Measurements from ENCODE around the gene CALD1. TPM values are rescaled to one million over a fixed set of nuclear protein-coding genes. Genes with fewer than 3 reads are reported as not detected.
A peak's percentile ranks its signal among the peaks of the same experiment; 100 is the strongest.

Gene CALD1
- total RNA-seq, 2 donors from 2014 or later = 57.0 to 72.6 TPM

GRCh38 chr7:134993877-134994456 is 214.5 kb downstream of the CALD1 start:
- Histone ChIP-seq H3K36me3 (replicated peaks in 1 of 2; ENCODE audit: insufficient read depth in 1 of 2, low read depth in 2 of 2) (no peaks in the 10 kb centered on the region), H3K4me1 (peaks cover 64% of the 10 kb centered on the region), H3K9me3 (no peaks in the 10 kb centered on the region), H3K27me3 (no peaks in the 10 kb centered on the region), H3K27ac (peak overlapping the region in 2 of 4 donors; percentile 45 to 69), H3K4me3 (no peak overlapping the region)
- intact Hi-C loops (cut with DNase I) = loop anchor here (10.0 kb wide), 1 partner anchor 171 kb away; no protein-coding TSS in a partner anchor
- DNase-seq (no peak), ATAC-seq (no peak)
- WGBS, 2 donors = 94 to 100% methylated on average over 2 of the region's 2 CpGs
- TF ChIP-seq POLR2A (IDR thresholded peaks at IDR 0.05) (no peak), CTCF (IDR thresholded peaks at IDR 0.05) (no peak)

- H3K27ac ChIP-seq = peak overlapping the region in 3 of 4 donors; percentile 33 to 59 (median 59)
- H3K4me1 ChIP-seq = peaks cover 51% of the 10 kb centered on the region
- no peak for DNase-seq
- TF ChIP-seq POLR2A (IDR thresholded peaks at IDR 0.05) (no peak), CTCF (IDR thresholded peaks at IDR 0.05) (no peak)
- no peak for ATAC-seq
- H3K27me3 ChIP-seq = no peaks in the 10 kb centered on the region
- H3K36me3 ChIP-seq (replicated peaks in 1 of 2; ENCODE audit: insufficient read depth in 1 of 2, low read depth in 2 of 2) = no peaks in the 10 kb centered on the region
- intact Hi-C loops (cut with DNase I) = loop anchor here (10.0 kb wide), 1 partner anchor 169 kb away; no protein-coding TSS in a partner anchor
- 65 to 78% methylated on average over 6 of the region's 6 CpGs for WGBS, 2 donors
- H3K4me3 ChIP-seq = no peak overlapping the region
- H3K9me3 ChIP-seq = no peaks in the 10 kb centered on the region
Observed at GRCh38 chr7:134995239-134996096, 216.0 kb downstream of the CALD1 start.

GRCh38 chr7:134996097-134996550 is 216.7 kb downstream of the CALD1 start:
- H3K9me3 ChIP-seq = no peaks in the 10 kb centered on the region
- no peaks in the 10 kb centered on the region for H3K36me3 ChIP-seq (replicated peaks in 1 of 2; ENCODE audit: insufficient read depth in 1 of 2, low read depth in 2 of 2)
- 43 to 52% methylated on average over 2 of the region's 2 CpGs for WGBS, 2 donors
- H3K4me3 ChIP-seq = no peak overlapping the region
- DNase-seq = no peak
- intact Hi-C loops (cut with DNase I) = loop anchor here (10.0 kb wide), 1 partner anchor 169 kb away; no protein-coding TSS in a partner anchor
- peaks cover 45% of the 10 kb centered on the region for H3K4me1 ChIP-seq
- H3K27me3 ChIP-seq = no peaks in the 10 kb centered on the region
- TF ChIP-seq POLR2A (IDR thresholded peaks at IDR 0.05) = no peak
- TF ChIP-seq CTCF (IDR thresholded peaks at IDR 0.05) = no peak
- no peak for ATAC-seq
- H3K27ac ChIP-seq = peak overlapping the region in 3 of 4 donors; percentile 33 to 59 (median 59)

- no peaks in the 10 kb centered on the region for H3K27me3 ChIP-seq
- H3K4me1 ChIP-seq = peaks cover 32% of the 10 kb centered on the region
- no peak for ATAC-seq
- TF ChIP-seq POLR2A (IDR thresholded peaks at IDR 0.05) = no peak
- TF ChIP-seq CTCF (IDR thresholded peaks at IDR 0.05) = no peak
- peak overlapping the region in 3 of 4 donors; percentile 6 to 59 (median 59) for H3K27ac ChIP-seq
- H3K4me3 ChIP-seq = no peak overlapping the region
- whole genome bisulfite sequencing, 2 donors = 62 to 79% methylated on average over 3 of the region's 3 CpGs
- peak in 1 of 4 donors; percentile 12 for DNase-seq
- no peaks in the 10 kb centered on the region for H3K36me3 ChIP-seq (replicated peaks in 1 of 2; ENCODE audit: insufficient read depth in 1 of 2, low read depth in 2 of 2)
- intact Hi-C loops (cut with DNase I) = loop anchor here (10.0 kb wide), 1 partner anchor 167 kb away; no protein-coding TSS in a partner anchor
- H3K9me3 ChIP-seq = no peaks in the 10 kb centered on the region
Observed at GRCh38 chr7:134997214-134997885, 217.9 kb downstream of the CALD1 start.

All from body of pancreas (tissue), 4 donors.